Hepatocyte (in vitro differentiated cells): ENCODE data around the gene FTCD. TPM values are rescaled to one million over a fixed set of nuclear protein-coding genes. Genes with fewer than 3 reads are reported as not detected.

ENCODE experiments used
- DNase-seq: peaks from one replicate; pipeline ENCODE4 v3.0.0-alpha.2; 2016; ENCODE audit warnings: low spot score
- H2AFZ ChIP-seq: fragments of 200-600 bp; sonication (generic); 2 replicates; pipeline ENCODE4 v1.6.0; 2016; ENCODE audit warnings: antibody characterized with exemption, mild to moderate bottlenecking
- H3K27ac ChIP-seq: fragments of 200-600 bp; sonication (generic); 2 replicates; pipeline ENCODE4 v1.5.1; 2016; ENCODE audit warnings: mild to moderate bottlenecking
- H3K27me3 ChIP-seq: fragments of 200-600 bp; sonication (generic); 2 replicates; pipeline ENCODE4 v1.6.1; 2016
- H3K36me3 ChIP-seq: fragments of 200-600 bp; sonication (generic); replicated peaks from 2 replicates; pipeline ENCODE4 v1.5.1; 2016; ENCODE audit warnings: low read depth; ENCODE audit not compliant: insufficient read depth
- H3K4me1 ChIP-seq: fragments of 200-600 bp; sonication (generic); 2 replicates; pipeline ENCODE4 v1.5.1; 2016; ENCODE audit warnings: mild to moderate bottlenecking, moderate library complexity; ENCODE audit not compliant: insufficient read depth
- H3K4me2 ChIP-seq: fragments of 200-600 bp; sonication (generic); 2 replicates; pipeline ENCODE4 v1.6.0; 2016
- H3K4me3 ChIP-seq: fragments of 200-600 bp; sonication (generic); 2 replicates; pipeline ENCODE4 v1.5.1; 2016; ENCODE audit warnings: mild to moderate bottlenecking
- H3K79me2 ChIP-seq: fragments of 200-600 bp; sonication (generic); 2 replicates; pipeline ENCODE4 v1.6.0; 2017; ENCODE audit warnings: mild to moderate bottlenecking
- H3K9me2 ChIP-seq: fragments of 200-600 bp; sonication (generic); replicated peaks from 2 replicates; pipeline ENCODE4 v1.6.0; 2017; ENCODE audit warnings: mild to moderate bottlenecking; ENCODE audit not compliant: insufficient read depth
- H3K9me3 ChIP-seq: fragments of 200-600 bp; sonication (generic); 2 replicates; pipeline ENCODE4 v1.5.1; 2016; ENCODE audit warnings: low read depth, mild to moderate bottlenecking
- H4K20me1 ChIP-seq: fragments of 200-600 bp; sonication (generic); 2 replicates; pipeline ENCODE4 v1.6.0; 2016; ENCODE audit warnings: mild to moderate bottlenecking; ENCODE audit not compliant: insufficient read depth, poor library complexity, severe bottlenecking
- EZH2 ChIP-seq: fragments of 200-600 bp; sonication (generic); IDR thresholded peaks from 2 replicates; pipeline ENCODE4 v1.6.1; 2016; ENCODE audit warnings: antibody characterized with exemption, mild to moderate bottlenecking, borderline replicate concordance
- EZH2phosphoT487 ChIP-seq: fragments of 200-600 bp; sonication (generic); IDR thresholded peaks from one replicate; pipeline ENCODE4 v1.6.1; 2018; ENCODE audit warnings: antibody characterized with exemption, mild to moderate bottlenecking, low read depth, moderate library complexity; ENCODE audit not compliant: unreplicated experiment, severe bottlenecking
- WGBS: methylation state at CpG from one replicate; pipeline ENCODE4 v1.1.6; 2016; ENCODE audit warnings: low lambda C conversion rate; ENCODE audit errors: missing lambda C conversion rate; 5-methylcytosine and 5-hydroxymethylcytosine counted together
- polyA plus RNA-seq: library from polyadenylated mRNA; unstranded; fragments of >200 nt; fragmentation: Nextera tagmentation; extraction: Ambion mirVana; gene quantifications from 2 replicates; pipeline ENCODE4 v1.2.1, GENCODE V29; 2016
- total RNA-seq: library from RNA; depleted of rRNA; stranded (reverse); fragments of >200 nt; gene quantifications from 2 replicates; pipeline ENCODE4 v1.2.3, GENCODE V29; 2014
- TF ChIP-seq, protein P1 (sequence below): fragments of 200-600 bp; sonication (generic); IDR thresholded peaks from 2 replicates; pipeline ENCODE4 v1.5.1; 2016; ENCODE audit warnings: antibody characterized with exemption, mild to moderate bottlenecking; ENCODE audit not compliant: poor library complexity

The FTCD gene
- total and polyA plus RNA-seq, 2 experiments from 2014 or later, result 27.5 to 76.8 TPM

DNA sequence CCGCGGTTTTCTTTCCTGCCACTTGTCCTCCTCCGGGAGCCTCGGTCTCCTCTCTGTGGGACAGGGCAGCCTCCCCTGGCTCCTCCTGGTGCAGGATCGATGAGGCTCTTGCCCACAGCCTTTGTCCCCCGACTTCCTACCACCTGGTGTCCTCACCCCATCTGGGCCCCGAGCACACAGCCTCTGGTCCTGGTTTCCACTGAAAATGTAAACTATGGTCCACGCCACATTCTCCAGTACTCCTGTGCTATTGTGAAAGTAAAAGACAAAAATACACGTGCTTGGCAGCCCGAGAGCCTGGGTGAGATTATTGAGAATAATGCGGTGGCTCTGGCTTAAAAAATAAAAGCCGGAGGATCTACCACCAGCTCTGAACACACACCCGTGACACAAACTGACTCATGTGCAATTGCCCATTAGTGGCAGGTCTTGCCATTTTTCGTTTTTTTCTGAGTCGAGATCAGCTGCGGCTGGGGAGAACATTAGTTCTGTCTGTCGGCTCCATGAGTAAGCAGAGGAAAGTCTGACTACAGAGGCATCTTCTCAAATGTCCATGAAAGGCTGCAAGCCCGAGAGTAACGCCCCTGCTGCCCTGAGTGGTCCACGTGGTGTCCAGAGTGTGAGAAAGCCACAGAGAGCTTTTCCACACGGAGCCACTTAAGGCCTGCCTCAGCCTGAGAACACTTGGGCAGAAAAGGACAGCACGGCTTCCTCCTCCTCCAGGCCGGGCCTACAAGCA, 63.2 kb downstream of the FTCD start:
- Histone ChIP-seq H3K4me2 (peak overlapping the region; percentile 48), H3K4me3 (no peak overlapping the region), H3K27ac (peak overlapping the region; percentile 93), H3K9me2 (no peaks in the 10 kb centered on the region), H3K9me3 (no peaks in the 10 kb centered on the region), H4K20me1 (no peaks in the 10 kb centered on the region), H3K4me1 (peaks cover 7% of the 10 kb centered on the region), H3K27me3 (no peaks in the 10 kb centered on the region), H3K79me2 (no peaks in the 10 kb centered on the region), H3K36me3 (no peaks in the 10 kb centered on the region), H2AFZ (no peak overlapping the region)
- TF ChIP-seq, protein P1, sequence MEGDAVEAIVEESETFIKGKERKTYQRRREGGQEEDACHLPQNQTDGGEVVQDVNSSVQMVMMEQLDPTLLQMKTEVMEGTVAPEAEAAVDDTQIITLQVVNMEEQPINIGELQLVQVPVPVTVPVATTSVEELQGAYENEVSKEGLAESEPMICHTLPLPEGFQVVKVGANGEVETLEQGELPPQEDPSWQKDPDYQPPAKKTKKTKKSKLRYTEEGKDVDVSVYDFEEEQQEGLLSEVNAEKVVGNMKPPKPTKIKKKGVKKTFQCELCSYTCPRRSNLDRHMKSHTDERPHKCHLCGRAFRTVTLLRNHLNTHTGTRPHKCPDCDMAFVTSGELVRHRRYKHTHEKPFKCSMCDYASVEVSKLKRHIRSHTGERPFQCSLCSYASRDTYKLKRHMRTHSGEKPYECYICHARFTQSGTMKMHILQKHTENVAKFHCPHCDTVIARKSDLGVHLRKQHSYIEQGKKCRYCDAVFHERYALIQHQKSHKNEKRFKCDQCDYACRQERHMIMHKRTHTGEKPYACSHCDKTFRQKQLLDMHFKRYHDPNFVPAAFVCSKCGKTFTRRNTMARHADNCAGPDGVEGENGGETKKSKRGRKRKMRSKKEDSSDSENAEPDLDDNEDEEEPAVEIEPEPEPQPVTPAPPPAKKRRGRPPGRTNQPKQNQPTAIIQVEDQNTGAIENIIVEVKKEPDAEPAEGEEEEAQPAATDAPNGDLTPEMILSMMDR, result no peak
- TF ChIP-seq EZH2, result no peak
- no peak for TF ChIP-seq EZH2phosphoT487
- peak; percentile 62 for DNase-seq
- 75% methylated on average over 23 of the region's 23 CpGs for WGBS

DNA sequence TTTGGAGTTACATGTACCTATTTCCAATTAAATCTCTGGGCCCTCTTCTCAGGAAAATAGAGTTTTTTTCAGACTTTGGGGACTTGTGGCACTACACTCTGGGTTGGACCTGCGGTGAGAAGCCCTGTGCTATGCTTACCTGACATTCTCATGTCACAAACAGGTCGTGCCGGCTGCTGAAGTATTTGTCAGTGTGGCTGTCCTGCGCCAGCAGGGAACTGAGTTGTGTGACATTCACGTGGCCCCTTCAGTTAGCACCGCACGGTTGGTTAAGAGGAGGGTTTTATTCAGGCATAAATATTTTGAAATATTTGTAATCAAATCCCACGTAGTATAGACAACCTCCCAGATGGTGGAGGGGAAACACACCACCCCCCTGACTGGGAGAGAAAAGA, 63.8 kb downstream of the FTCD start:
- 78% methylated on average over 8 of the region's 8 CpGs for WGBS
- H3K36me3 ChIP-seq, result no peaks in the 10 kb centered on the region
- peak overlapping the region; percentile 93 for H3K27ac ChIP-seq
- no peaks in the 10 kb centered on the region for H3K9me2 ChIP-seq
- H3K4me2 ChIP-seq, result peak overlapping the region; percentile 48
- no peak overlapping the region for H3K4me3 ChIP-seq
- no peak for DNase-seq
- no peaks in the 10 kb centered on the region for H3K9me3 ChIP-seq
- H3K4me1 ChIP-seq, result peaks cover 6% of the 10 kb centered on the region
- H3K27me3 ChIP-seq, result no peaks in the 10 kb centered on the region
- H2AFZ ChIP-seq, result no peak overlapping the region
- H4K20me1 ChIP-seq, result no peaks in the 10 kb centered on the region
- no peak for TF ChIP-seq EZH2
- TF ChIP-seq, protein P1, result no peak
- no peaks in the 10 kb centered on the region for H3K79me2 ChIP-seq

DNA sequence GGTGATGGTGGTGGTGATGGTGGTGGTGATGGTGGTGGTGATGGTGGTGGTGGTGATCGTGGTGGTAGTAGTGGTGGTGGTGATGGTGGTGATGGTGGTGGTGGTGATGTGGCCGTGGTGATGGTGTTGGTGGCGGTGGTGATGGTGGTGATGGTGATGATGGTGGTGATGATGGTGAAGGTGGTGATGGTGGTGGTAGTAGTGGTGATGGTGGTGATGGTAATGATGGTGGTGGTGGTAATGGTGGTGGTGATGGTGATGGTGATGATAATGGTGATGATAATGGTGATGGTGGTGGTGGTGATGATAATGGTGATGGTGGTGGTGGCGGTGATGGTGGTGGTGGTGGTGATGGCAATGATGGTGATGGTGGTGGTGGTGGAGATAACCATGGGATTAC, 64.3 kb downstream of the FTCD start:
- Histone ChIP-seq H3K4me2 (no peak overlapping the region), H3K27ac (no peak overlapping the region), H3K79me2 (no peaks in the 10 kb centered on the region), H3K36me3 (no peaks in the 10 kb centered on the region), H3K9me3 (no peaks in the 10 kb centered on the region), H3K4me3 (no peak overlapping the region), H3K27me3 (no peaks in the 10 kb centered on the region), H2AFZ (no peak overlapping the region), H3K4me1 (peaks cover 6% of the 10 kb centered on the region), H4K20me1 (no peaks in the 10 kb centered on the region), H3K9me2 (no peaks in the 10 kb centered on the region)
- TF ChIP-seq, protein P1, result no peak
- TF ChIP-seq EZH2phosphoT487, result no peak
- TF ChIP-seq EZH2, result no peak
- DNase-seq, result no peak
- 100% methylated on average over 2 of the region's 4 CpGs for WGBS

DNA sequence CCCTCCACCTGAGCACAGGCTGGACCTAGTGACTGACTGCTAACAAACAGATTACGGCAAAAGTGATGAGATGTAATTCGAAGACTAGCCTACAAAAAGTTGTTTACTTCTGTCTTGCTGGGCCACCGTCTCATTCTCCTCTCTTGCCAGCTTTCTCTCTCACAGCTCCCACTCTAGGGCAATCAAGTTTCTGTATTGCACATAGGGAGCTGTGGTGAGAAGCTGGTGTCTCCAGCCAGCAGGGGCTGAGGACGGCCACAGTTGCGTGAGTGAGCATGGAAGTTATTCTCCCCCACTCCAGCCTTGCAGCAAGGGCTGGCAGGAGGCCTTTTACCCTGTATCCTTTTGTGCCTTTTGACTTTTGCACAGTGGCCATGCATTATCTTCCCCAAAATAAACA, 66.1 kb downstream of the FTCD start:
- Histone ChIP-seq H3K27me3 (no peaks in the 10 kb centered on the region), H3K9me2 (no peaks in the 10 kb centered on the region), H3K27ac (no peak overlapping the region), H3K4me1 (peaks cover 6% of the 10 kb centered on the region), H3K79me2 (no peaks in the 10 kb centered on the region), H3K4me3 (no peak overlapping the region), H3K9me3 (no peaks in the 10 kb centered on the region), H4K20me1 (no peaks in the 10 kb centered on the region), H3K36me3 (no peaks in the 10 kb centered on the region), H3K4me2 (no peak overlapping the region), H2AFZ (no peak overlapping the region)
- TF ChIP-seq EZH2phosphoT487 (no peak), EZH2 (no peak)
- TF ChIP-seq, protein P1, result no peak
- no peak for DNase-seq
- WGBS, result 73% methylated on average over 5 of the region's 5 CpGs
